ENCODE results near the gene CDC25B. TPM values are rescaled to one million over a fixed set of nuclear protein-coding genes. Genes with fewer than 3 reads are reported as not detected.
A peak's percentile ranks its signal among the peaks of the same experiment; 100 is the strongest.

CDC25B gene
- 7.3 and 13.0 TPM in 2 replicates for total RNA-seq

DNA sequence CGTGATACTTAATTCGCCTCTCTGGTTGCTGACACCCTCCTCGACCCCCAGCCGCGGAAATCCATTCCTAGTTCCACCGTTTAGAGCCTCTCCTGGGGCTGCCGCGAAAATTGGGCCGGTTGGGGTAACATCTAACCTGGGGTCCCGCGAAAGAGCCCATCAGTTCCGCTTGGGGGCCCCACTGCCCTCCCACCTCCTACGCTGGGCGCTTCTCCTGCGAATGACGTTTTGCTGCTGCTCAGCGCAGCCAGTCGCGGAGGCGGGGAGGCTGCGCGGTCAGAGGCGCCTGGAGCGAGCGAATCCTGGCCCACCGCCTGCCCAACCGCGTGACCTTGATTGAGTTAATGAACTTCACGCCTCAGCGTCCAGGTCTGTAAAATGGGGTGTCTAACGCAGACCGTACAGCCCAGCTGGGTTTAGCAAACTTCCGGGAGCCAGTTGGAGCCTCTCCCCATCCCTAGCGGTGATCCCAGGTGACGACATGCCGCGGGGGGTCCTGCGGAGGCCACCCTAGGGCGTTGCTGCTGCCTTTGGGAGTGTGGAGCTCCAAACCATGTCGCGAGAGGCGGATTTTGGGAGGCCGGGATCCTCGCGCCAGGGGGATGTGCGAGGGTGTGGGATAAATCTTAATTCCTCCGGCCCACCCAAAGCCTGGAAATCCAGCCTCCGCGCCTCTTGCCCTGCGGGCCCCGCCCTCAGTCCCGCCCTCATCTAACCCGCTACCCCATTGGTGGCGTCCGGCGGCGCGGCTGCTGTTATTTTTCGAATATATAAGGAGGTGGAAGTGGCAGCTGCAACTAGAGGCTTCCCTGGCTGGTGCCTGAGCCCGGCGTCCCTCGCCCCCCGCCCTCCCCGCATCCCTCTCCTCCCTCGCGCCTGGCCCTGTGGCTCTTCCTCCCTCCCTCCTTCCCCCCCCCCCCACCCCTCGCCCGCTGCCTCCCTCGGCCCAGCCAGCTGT, at the start of gene CDC25B:
CDC25B (plus strand) TSS at position 800 of the 958 bp plus-strand sequence. CDS start 222 bp downstream, outside the sequence.
- DNase-seq (ENCODE audit: low read depth): peak; percentile 65

- DNase-seq (ENCODE audit: low read depth): no peak
Observed at GRCh38 chr20:3747471-3747870, 48.6 kb upstream of the CDC25B start.

DNA sequence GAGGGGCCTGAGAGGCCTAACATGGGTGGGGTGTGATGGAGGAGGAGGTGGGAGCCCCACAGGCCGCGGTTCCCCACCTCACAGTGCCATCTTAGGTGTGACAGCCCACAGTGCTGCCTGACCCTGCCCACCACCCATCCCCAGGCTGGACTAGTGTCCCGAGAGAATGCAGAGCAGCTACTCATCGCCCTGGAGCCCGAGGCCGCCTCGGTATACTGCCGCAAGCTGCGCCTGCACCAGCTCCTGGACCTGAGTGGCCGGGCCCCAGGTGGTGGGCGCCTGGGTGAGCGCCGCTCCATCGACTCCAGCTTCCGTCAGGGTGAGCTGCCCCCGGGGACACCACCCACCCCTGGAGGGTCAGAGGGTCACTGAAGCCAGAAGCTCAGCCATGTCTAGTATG, 48.0 kb upstream of the CDC25B start:
- no peak for DNase-seq (ENCODE audit: low read depth)

DNA sequence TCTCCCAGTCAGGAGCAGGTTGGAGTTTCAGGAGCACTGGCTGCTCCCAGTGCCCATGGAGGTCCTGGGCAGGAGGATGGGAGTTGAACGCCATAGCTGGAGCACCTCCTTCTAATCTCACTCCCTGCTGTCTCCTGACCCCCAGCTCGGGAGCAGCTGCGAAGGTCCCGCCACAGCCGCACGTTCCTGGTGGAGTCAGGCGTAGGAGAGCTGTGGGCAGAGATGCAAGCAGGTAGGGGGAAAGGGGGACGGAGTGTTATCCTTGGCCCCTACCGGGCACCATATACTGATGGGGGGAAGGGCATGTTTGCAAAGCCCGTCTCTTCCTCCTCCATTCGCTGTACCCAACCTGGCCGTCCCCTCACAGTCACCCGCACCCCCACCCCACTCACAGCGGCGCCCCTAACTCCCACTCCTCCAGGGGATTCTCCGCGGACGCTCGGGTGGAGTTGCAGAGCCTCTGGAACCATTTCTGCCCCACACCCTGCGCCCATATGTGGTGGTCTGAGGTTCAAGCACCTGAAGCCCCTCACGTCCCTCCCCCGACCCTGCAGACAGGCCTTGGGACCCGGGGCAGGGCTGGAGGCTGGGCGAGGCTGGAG, 46.9 kb upstream of the CDC25B start:
- DNase-seq (ENCODE audit: low read depth): no peak

DNA sequence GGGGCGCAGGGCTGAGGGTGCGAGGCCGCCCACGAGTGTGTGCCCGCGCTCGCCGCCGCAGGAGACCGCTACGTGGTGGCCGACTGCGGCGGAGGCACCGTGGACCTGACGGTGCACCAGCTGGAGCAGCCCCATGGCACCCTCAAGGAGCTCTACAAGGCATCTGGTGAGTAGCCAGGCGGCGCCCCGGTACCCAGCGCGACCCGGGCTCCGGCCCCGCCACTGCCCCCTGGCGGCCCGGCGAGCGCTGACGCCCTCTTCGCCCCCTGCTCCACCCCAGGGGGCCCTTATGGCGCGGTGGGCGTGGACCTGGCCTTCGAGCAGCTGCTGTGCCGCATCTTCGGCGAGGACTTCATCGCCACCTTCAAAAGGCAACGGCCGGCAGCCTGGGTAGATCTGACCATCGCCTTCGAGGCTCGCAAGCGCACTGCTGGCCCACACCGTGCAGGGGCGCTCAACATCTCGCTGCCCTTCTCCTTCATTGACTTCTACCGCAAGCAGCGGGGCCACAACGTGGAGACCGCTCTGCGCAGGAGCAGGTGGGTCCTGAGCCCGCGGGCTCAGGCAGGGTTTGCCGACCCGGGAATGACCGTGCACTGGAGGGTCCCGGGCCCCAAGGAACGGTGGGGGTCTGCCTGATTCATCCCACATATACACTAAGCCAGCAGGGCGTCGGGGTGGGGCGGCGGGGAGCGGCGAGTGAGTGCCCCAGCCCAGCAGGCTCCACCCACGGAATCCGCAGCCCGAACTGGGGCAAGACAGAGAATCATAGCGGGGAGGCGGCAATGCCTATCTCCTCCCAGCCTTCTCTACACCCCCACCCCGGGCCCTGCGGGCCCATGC, 46.2 kb upstream of the CDC25B start:
- DNase-seq (ENCODE audit: low read depth): no peak

- DNase-seq (ENCODE audit: low read depth): no peak
Observed at GRCh38 chr20:3751305-3751674, 44.8 kb upstream of the CDC25B start.

DNA sequence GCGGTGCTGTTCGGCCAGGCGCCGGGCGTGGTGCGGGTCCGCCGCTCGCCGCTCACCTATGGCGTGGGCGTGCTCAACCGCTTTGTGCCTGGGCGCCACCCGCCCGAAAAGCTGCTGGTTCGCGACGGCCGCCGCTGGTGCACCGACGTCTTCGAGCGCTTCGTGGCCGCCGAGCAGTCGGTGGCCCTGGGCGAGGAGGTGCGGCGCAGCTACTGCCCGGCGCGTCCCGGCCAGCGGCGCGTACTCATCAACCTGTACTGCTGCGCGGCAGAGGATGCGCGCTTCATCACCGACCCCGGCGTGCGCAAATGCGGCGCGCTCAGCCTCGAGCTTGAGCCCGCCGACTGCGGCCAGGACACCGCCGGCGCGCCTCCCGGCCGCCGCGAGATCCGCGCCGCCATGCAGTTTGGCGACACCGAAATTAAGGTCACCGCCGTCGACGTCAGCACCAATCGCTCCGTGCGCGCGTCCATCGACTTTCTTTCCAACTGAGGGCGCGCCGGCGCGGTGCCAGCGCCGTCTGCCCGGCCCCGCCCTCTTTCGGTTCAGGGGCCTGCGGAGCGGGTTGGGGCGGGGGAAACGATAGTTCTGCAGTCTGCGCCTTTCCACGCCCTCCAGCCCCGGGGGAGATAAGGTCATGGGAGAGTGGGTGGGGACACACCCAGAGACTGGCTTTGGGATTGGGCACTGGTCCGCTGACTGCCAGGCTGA, 44.3 kb upstream of the CDC25B start:
- no peak for DNase-seq (ENCODE audit: low read depth)

DNA sequence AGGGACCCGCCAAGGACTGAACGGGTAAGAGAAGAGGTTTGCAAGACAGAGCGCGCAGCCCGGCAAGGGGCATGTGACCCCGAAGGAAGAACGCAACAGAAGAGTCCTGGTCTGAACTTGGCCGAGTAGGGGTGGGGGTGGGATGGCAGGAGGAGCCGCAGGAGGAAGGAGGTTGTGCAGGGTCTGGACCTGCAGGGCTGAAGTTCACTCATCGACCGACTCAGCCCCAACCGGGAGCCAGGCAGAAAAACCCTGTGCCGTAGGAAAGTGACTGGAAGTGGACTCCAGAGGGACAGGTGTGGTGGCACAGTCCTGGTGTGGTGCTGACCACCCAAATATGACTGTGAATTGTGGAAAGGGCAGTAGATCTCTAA, 43.7 kb upstream of the CDC25B start:
- no peak for DNase-seq (ENCODE audit: low read depth)

DNA sequence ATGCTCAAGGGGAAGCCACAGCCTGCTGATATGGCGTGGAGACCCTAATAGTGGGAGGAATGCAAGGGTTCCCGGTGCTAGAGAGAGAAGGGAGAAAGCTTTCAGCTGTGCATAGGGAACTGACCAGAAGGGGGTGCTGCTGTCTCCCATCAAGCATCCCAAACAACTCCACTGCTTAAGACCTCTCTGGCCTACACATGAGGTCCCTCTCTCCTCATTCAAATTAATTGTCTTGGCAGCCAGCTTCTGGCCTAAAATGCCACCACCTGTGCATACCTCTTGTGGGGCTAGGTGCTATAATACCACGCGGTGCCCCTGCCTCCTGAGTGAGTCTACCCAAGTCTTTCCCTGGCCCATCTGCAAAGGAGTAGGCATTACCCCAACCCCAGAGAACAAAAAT, 43.0 kb upstream of the CDC25B start:
- peak; percentile 70 for DNase-seq (ENCODE audit: low read depth)

DNA sequence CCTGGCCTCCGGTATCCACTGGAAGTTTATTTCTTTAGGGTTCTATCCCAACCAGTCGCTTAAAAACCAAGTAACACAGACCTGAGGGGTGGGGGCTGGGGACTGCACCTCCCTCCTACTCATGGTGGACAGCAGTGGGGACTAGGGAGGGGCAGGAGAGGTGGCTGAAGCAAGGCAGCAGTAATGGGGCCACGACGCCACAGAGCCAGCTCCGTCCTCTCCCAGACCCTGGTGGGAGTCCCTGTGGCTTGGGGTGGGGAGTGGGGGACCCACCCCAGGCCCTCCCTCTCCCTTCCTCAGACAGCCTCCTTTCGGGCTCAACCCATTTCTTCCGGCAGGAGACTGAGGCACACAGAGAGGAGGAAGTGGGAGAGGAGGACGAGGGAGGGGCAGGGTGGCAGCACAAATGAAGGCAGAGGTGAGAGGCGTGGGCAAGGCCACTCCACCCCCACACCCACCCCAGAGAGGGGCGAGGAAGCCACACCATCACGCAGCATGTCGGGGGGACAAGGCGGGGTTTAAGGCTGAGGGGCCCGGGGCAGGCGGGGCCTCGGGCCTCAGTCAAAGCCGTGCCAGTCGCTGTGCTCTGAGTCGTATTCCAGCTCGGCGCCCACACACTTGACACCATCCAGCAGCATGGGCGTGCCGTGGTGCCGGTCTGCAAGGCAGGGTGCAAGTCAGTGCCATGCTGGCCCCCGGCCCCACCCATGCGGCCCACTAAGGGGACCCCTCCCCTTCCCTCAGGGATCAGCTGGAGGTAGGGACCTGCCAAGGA, 42.4 kb upstream of the CDC25B start:
- DNase-seq (ENCODE audit: low read depth): no peak

DNA sequence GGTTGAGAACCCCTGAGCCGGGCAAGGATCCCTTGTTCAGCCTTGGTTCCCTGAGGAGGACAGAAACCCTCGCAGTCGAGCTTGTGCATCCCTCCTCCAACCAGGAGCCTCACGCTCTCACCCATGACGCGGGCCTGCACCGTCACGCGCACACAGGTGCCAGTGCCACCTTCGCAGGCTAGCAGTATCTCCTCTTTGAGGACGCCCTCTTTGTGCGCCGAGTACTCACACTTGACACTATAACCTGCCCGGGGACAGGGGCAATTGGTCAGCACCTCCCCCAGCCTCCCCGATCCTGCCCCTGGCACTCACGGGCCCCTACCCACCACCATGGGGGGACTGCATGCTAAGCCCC, 41.9 kb upstream of the CDC25B start:
- no peak for DNase-seq (ENCODE audit: low read depth)

GRCh38 chr20:3755269-3755668, 40.8 kb upstream of the CDC25B start:
- no peak for DNase-seq (ENCODE audit: low read depth)

GRCh38 chr20:3755814-3756480, 40.2 kb upstream of the CDC25B start:
- no peak for DNase-seq (ENCODE audit: low read depth)

DNA sequence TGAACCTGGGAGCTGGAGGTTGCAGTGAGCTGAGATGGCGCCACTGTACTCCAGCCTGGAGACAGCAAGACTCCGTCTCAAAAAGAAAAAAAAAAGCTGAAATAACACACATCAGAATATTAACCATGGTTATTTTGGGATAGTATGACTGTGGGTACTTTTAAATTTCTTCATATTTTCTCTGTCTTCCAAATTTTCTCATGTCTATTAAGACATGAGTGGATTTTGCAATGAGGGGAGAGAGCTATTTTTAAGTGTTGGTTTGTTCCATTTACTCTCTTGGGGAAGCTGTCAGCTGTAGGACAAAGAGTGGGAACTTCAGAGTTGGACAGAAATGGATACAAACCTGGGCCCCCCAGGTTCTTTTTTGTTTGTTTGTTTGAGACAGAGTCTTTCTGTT, 38.8 kb upstream of the CDC25B start:
- DNase-seq (ENCODE audit: low read depth): no peak

GRCh38 chr20:3758566-3758965, 37.5 kb upstream of the CDC25B start:
- DNase-seq (ENCODE audit: low read depth): no peak

DNA sequence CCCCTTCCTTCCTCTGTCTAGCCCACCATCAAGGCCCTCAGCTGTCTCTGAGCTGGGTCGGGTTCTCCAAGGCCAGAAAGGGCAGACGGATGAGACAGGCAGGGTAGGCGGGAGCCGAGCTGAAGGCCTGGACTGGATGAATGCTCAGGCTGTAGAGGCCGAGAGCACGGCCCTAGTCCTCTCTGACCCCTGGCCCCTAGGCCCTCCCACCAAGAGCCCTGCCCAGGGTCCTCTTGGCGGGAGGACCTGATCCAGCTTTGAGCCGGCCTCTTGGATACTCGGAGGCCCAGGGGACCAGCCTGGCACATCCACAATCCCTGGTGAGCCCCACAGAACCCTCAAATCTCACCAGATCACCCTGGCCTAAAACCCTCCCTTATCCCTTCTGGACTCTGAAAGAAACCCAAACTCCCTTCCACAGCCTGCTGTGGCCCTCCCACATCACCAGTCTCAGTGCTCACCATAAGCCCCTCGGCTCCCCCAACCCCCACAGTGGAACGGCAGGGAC, 36.7 kb upstream of the CDC25B start:
- no peak for DNase-seq (ENCODE audit: low read depth)

DNA sequence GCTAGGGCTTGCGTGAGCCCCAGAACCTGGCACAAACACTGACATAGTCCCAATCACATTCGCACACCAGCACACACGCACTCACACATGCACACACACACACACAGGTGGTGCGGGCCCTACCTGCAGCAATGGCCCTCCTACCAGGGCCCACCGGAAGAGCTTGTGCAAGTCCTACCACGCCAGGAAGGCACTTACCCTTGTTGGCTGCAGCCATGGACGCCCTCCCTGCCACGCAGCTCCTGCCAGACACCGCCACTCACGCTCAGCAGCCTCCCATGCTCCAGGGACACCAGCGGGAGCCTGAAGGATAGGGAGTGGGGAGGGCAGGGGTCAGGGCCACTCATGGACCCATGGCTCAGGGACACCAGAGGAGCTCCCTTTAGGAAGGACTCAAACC, 36.2 kb upstream of the CDC25B start:
- DNase-seq (ENCODE audit: low read depth): no peak

DNA sequence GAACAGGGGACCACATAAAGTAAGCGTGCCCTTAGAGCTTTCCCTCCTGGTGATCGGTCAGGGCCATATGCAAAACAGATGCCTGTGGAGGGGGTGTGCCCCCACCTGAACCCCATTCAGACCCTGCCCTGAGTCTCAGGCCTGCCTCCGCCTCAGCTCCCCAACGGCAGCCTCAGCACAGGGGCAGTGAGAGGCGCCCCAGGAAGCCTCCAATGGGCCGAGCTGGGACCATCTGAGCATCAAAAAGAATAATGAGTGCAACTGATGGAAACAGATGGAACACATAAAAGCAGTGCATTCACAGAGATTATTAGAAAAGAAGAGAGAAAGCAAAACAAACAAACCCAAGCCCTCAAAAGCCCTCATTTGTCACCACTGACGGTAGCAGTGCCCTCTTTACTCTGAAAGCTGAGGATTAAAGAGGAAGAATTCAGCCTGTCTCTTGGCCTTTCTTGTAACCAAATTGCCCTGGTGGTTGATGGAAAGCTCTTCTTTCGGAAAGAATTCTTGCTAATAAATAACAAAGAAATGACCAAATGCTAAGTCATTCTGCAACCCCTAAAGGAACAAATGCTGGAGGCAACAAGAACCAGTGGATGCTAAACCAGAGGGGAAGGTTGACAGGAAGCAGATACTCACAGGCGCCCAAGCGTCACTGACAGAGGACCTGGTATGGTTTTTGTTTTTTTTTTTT, 35.3 kb upstream of the CDC25B start:
- DNase-seq (ENCODE audit: low read depth): peak; percentile 62
